Cortex of kidney (tissue), 1 donor: Measurements from ENCODE around the gene DDX39A.

Source experiments
- DNase-seq: peaks from one replicate; lab custom pipeline; 2025; lab: John Stamatoyannopoulos, UW

Gene DDX39A

GRCh38 chr19:14434543-14435319 is 15.6 kb upstream of the DDX39A start:
- no peak for DNase-seq

- no peak for DNase-seq
Measured at GRCh38 chr19:14433554-14434501, 14.7 kb upstream of the DDX39A start.

- no peak for DNase-seq
Measured at GRCh38 chr19:14432791-14433553, 13.8 kb upstream of the DDX39A start, which contains the start of gene PKN1. Gene PKN1, plus strand, starts transcription at chr19:14433306. Its CDS starts 216 bp downstream, at chr19:14433522.

- no peak for DNase-seq
Measured at GRCh38 chr19:14430712-14431111, 11.6 kb upstream of the DDX39A start.

GRCh38 chr19:14428882-14429416 is 9.8 kb upstream of the DDX39A start:
- DNase-seq: no peak

GRCh38 chr19:14427461-14427860 is 8.3 kb upstream of the DDX39A start:
- no peak for DNase-seq

GRCh38 chr19:14425696-14426138 is 6.6 kb upstream of the DDX39A start:
- no peak for DNase-seq

GRCh38 chr19:14418856-14419105 is 360 bp downstream of the DDX39A start:
- no peak for DNase-seq

- DNase-seq: no peak
Measured at GRCh38 chr19:14416817-14417231, 2.3 kb downstream of the DDX39A start.

- no peak for DNase-seq
Measured at GRCh38 chr19:14414926-14415690, 4.0 kb downstream of the DDX39A start.

GRCh38 chr19:14413693-14414181 is 5.4 kb downstream of the DDX39A start:
- DNase-seq: no peak

- no peak for DNase-seq
Measured at GRCh38 chr19:14412996-14413692, 6.0 kb downstream of the DDX39A start.

- DNase-seq: no peak
Measured at GRCh38 chr19:14412324-14412995, 6.7 kb downstream of the DDX39A start.

GRCh38 chr19:14411938-14412245 is 7.2 kb downstream of the DDX39A start:
- DNase-seq: no peak

GRCh38 chr19:14411161-14411937 is 7.8 kb downstream of the DDX39A start:
- no peak for DNase-seq

GRCh38 chr19:14410091-14411051 is 8.8 kb downstream of the DDX39A start:
- no peak for DNase-seq

- no peak for DNase-seq
Measured at GRCh38 chr19:14409146-14410023, 9.8 kb downstream of the DDX39A start.
